GM23248 (cell line): ENCODE data around the gene EIF4E3.

Experiments
- EZH2 ChIP-seq: fragments of 200-600 bp; sonication (generic); IDR thresholded peaks from 2 replicates; pipeline ENCODE4 v1.6.1; 2018; ENCODE audit warnings: antibody characterized with exemption, mild to moderate bottlenecking; ENCODE audit not compliant: insufficient read depth, poor library complexity, severe bottlenecking
- EZH2phosphoT487 ChIP-seq: fragments of 200-600 bp; sonication (generic); IDR thresholded peaks from 2 replicates; pipeline ENCODE4 v1.6.1; 2018; ENCODE audit warnings: antibody characterized with exemption, moderate library complexity, mild to moderate bottlenecking, low read depth; ENCODE audit not compliant: insufficient read depth

GRCh38 chr3:71751602-71752001 is 26.4 kb upstream of the EIF4E3 start:
- no peak for TF ChIP-seq EZH2
- TF ChIP-seq EZH2phosphoT487: no peak
